A549 (cell line): ENCODE results near the gene BCL2A1.

Experiments
- EP300 ChIP-seq, 2 experiments: fragments of >200 bp; sonication (Bioruptor Twin); formaldehyde crosslinking; IDR thresholded peaks; 2 replicates in 1 of 2; 3 replicates in 1 of 2; pipeline ENCODE4 v1.6.1; 2016 to 2017
- MAFK ChIP-seq: fragments of 450-650 bp; IDR thresholded peaks from 2 replicates; pipeline ENCODE4 v1.6.1; 2014; ENCODE audit not compliant: partially characterized antibody
- MAZ ChIP-seq: fragments of 150-350 bp; IDR thresholded peaks from 2 replicates; pipeline ENCODE4 v1.6.1; 2014; ENCODE audit warnings: antibody characterized with exemption, low read depth, low read length, borderline replicate concordance
- POLR2A ChIP-seq: IDR thresholded peaks from 2 replicates; pipeline ENCODE4 v1.6.1; 2012; ENCODE audit warnings: mild to moderate bottlenecking, low read length
- RNF2 ChIP-seq: fragments of 200-600 bp; sonication (generic); IDR thresholded peaks from 2 replicates; pipeline ENCODE4 v1.6.1; 2016; ENCODE audit warnings: low read depth, mild to moderate bottlenecking, antibody characterized with exemption, moderate library complexity, borderline replicate concordance
- TF ChIP-seq, protein P1 (sequence below): fragments of >200 bp; sonication (Bioruptor Twin); formaldehyde crosslinking; IDR thresholded peaks from 3 replicates; pipeline ENCODE4 v1.5.1; 2016
- TF ChIP-seq, protein P2 (sequence below): fragments of 150-350 bp; IDR thresholded peaks from 2 replicates; pipeline ENCODE4 v1.6.1; 2014; ENCODE audit warnings: low read depth, mild to moderate bottlenecking, low read length

DNA sequence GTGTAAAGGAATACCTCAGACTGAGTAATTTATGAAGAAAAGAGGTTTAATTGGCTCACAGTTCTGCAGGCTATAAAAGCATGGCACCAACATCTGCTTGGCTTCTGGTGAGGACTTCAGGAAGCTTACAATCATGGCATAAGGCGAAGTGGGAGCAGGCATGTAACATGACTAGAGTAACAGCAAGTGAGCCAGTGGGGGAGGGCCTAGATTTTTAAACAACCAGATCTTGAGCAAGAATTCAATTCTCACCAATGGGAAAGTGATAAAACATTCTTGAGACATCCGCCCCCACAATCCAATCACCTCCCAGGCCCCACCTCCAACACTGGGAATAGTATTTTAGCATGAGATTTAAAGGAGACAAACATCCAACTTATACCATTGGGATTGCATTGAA is 44.2 kb upstream of the BCL2A1 start:
- TF ChIP-seq MAFK, result no peak
- TF ChIP-seq, protein P1, sequence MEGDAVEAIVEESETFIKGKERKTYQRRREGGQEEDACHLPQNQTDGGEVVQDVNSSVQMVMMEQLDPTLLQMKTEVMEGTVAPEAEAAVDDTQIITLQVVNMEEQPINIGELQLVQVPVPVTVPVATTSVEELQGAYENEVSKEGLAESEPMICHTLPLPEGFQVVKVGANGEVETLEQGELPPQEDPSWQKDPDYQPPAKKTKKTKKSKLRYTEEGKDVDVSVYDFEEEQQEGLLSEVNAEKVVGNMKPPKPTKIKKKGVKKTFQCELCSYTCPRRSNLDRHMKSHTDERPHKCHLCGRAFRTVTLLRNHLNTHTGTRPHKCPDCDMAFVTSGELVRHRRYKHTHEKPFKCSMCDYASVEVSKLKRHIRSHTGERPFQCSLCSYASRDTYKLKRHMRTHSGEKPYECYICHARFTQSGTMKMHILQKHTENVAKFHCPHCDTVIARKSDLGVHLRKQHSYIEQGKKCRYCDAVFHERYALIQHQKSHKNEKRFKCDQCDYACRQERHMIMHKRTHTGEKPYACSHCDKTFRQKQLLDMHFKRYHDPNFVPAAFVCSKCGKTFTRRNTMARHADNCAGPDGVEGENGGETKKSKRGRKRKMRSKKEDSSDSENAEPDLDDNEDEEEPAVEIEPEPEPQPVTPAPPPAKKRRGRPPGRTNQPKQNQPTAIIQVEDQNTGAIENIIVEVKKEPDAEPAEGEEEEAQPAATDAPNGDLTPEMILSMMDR, result no peak
- no peak for TF ChIP-seq EP300 (IDR thresholded peaks at IDR 0.05)
- no peak for TF ChIP-seq POLR2A
- TF ChIP-seq MAZ, result no peak
- TF ChIP-seq, protein P2, sequence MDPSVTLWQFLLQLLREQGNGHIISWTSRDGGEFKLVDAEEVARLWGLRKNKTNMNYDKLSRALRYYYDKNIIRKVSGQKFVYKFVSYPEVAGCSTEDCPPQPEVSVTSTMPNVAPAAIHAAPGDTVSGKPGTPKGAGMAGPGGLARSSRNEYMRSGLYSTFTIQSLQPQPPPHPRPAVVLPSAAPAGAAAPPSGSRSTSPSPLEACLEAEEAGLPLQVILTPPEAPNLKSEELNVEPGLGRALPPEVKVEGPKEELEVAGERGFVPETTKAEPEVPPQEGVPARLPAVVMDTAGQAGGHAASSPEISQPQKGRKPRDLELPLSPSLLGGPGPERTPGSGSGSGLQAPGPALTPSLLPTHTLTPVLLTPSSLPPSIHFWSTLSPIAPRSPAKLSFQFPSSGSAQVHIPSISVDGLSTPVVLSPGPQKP, result no peak
- no peak for TF ChIP-seq RNF2
